AG10803 (cell line): Measurements from ENCODE around the gene DENND10.
"Not testable (repeated sequence)": the region's sequence is repeated elsewhere in the genome, so short reads cannot be mapped to it uniquely, and the experiment has no call there.

Source experiments
- DNase-seq: peaks from one replicate; pipeline ENCODE4 v3.0.0; 2010; ENCODE audit warnings: low read depth
- H3K4me3 ChIP-seq: 2 replicates; pipeline ENCODE4 v1.5.1; 2011; ENCODE audit warnings: mild to moderate bottlenecking, low read length, control low read depth
- CTCF ChIP-seq: conservative IDR thresholded peaks from 2 replicates; pipeline ENCODE4 v1.5.1; 2011; ENCODE audit warnings: mild to moderate bottlenecking, low read length, control low read depth, inconsistent platforms

The DENND10 gene

DNA sequence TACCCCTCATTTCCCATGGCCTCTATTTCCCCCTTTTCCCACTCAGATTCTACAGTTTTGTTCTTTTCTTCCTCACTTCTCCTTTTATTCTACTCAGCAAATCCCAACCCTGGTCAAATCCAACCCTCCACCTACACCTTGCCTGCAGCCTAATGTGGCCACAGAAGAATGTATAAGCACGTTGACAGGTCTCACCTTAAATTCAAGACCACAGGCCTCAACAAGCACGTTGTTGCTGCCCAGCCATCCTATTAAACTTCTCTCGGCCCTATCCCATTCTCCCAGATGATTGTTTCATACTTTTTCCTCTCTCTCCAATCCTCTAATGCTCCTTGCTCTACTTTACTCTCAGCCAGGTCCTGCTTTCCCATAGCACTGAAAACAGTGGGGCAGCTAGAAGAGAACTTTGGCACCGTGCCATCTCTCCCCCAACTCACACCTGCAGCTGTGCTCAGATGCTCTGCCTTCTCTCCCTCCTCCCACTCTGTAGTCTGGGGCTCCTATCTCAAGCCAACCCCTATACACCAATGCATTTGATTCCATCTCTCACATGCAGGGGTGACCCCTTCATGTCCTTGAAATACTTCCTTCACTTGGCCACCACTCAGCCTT, 16.5 kb upstream of the DENND10 start:
- TF ChIP-seq CTCF = no peak
- no peak for DNase-seq
- no peak overlapping the region for H3K4me3 ChIP-seq

DNA sequence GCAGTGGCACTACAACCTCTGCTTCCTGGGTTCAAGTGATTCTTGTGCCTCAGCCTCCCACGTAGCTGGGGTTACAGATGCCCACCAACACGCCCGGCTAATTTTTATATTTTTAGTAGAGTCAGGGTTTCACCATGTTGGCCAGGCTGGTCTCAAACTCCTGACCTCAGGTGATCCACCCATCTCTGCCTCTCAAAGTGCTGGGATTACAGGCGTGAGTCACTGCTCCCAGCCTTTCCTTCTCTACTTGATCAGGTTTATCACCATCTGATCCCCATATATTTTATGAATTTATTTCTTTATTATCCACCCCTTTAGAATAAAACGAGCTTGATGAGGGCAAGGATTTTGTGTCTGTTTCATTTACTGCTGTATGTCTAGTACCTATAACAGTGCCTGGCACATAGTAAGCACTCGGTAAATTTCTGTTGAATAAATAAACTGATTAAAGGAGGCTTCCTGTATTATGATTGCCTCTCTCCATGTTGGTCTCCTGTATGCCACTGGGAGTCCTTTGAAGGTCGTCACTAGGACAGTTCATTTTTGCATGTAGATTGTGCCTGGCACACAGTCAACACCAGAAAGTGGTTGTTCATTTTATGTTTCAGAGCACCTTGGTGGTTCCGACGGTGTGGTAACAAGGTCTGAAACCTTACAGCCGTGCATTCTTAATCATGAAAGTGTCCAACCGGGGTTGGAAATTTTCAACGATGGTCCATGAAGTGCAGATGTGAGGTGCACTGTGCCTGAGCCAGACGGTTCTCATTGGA, 13.7 kb upstream of the DENND10 start:
- no peak for DNase-seq
- no peak for TF ChIP-seq CTCF
- no peak overlapping the region for H3K4me3 ChIP-seq

DNA sequence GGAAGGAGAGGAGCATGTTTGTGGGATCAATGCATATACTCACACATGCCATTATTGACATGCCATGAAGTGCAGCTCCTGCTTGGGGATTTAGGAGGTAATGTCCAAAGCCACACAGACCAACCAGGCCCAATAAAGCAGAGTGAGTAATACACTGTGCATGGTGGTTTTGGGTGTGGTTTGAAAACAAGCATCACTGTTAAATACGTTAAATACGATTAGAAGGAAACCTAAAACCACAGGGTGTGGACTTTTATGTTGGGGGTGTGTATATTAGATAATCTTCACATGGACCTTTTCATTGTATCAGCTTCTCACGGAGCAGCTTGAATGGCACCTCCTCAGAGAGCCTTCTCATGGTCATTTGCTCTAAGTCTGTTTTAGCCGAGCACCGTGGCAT, 12.9 kb upstream of the DENND10 start:
- DNase-seq = peak; percentile 75
- TF ChIP-seq CTCF = no peak
- H3K4me3 ChIP-seq = no peak overlapping the region

DNA sequence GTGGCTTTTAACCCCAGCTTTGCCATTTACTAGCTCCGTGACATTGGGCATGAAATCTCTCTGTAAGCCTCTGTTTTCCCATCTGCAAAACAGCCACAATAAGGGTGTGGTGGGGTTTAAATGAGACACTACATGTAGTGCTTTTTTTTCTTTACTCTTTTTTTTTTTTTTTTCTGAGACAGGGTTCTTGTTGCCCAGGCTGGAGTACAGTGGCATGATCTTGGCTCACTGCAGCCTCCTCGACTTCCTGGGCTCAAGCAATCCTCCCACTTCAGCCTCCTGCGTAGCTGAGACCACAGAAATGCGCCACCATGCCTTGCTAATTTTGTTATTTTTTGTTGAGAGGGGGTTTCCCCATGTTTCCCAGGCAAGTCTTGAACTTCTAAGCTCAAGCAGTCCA, 8.3 kb upstream of the DENND10 start:
- no peak overlapping the region for H3K4me3 ChIP-seq
- no peak for TF ChIP-seq CTCF
- DNase-seq = no peak

DNA sequence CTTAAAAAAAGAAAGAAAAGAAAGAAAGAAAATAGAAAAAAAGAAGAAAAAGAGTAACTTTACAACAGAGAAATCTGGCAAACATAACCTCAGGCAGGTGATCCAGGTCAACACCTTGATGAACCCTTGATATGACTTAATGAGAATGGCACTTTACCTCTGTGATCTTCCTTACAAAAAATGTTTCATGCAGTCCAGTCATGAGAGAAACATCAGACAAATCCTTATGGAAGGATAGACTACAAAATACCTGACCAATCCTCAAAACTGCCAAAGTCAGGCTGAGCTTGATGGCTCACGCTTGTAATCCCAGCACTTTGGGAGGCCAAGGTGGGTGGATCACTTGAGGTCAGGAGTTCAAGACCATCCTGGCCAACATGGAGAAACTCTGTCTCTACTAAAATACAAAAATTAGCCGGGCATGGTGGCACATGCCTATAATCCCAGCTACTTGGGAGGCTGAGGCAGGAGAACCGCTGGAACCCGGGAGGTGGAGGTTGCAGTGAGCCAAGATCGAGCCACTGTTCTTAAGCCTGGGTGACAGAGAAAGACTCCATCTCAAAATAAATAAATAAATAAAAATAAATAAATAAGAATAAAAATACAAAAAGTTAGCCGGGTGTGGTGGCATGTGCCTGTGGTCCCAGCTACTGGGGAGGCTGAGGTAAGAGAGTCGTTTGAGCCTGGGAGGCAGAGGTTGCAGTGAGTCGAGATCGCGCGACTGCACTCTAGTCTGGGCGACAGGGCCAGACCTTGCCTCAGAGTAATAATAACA, 7.1 kb upstream of the DENND10 start:
- DNase-seq, H3K4me3 ChIP-seq: not testable (repeated sequence)

DNA sequence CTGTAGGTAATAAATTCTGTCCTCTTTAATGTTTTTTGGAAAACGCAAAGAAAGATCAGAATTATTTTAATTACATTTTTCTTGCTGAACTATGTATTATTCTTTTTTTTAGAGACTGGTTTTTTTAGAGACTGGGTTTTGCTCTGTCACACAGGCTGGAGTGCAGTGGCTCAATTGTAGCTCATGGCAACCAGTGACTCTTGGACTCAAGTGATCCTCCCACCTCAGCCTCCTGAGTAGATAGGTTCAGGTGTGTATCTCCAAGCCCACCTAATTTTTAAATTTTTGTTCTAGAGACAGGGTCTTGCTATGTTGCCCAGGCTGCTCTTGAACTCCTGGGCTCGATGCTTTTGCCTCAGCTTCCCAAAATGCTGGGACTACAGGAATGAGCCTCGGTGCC, 5.3 kb upstream of the DENND10 start:
- DNase-seq = no peak
- TF ChIP-seq CTCF = no peak
- H3K4me3 ChIP-seq = no peak overlapping the region

GRCh38 chr10:119100434-119101238, 3.3 kb upstream of the DENND10 start:
- TF ChIP-seq CTCF = no peak
- H3K4me3 ChIP-seq = no peak overlapping the region
- peak; percentile 26 for DNase-seq
